NOMO-1 (cell line): ENCODE results near the gene TBCB.
"Not testable (repeated sequence)": the region's sequence is repeated elsewhere in the genome, so short reads cannot be mapped to it uniquely, and the experiment has no call there.

Source experiments
- DNase-seq, 2 experiments: peaks; one replicate each; lab custom pipeline; 2025; ENCODE audit not compliant: unreplicated experiment in 2 of 2; lab: John Stamatoyannopoulos, UW

Gene TBCB

DNA sequence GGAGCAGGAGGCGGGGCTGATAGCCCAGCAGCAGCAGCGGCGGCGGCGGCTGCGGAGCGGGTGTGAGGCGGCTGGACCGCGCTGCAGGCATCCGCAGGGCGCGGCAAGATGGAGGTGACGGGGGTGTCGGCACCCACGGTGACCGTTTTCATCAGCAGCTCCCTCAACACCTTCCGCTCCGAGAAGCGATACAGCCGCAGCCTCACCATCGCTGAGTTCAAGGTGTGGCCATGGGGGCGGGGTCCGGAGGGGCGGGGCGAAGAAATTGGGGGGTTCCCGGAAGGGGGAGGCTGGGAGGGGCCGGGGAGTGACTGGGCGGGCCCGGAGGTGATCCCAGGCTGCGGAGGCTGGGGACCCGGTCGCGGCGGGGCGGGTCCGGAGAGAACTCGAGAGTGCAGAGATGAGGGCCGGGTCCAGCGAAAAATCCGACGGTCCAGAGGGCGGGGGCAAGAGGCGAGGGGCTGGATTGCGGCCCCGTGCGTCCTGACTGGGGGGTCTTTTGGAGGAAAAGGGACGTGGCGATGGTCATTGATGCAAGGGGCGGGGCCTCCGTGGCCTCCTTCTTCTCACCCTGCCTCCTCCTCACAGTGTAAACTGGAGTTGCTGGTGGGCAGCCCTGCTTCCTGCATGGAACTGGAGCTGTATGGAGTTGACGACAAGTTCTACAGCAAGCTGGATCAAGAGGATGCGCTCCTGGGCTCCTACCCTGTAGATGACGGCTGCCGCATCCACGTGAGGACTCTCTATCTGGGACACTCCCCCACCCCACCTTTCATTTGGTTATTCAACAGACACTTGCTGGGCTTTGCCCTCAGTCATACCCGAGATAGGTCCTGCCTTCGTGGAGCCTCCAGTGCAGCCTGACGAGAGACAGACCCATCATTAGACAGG, at the start of gene TBCB:
TBCB (plus strand) TSS at position 16 of the 891 bp plus-strand sequence; CDS start at position 109, 93 bp downstream.
- peak in 1 of 2 experiments; percentile 40 for DNase-seq

DNA sequence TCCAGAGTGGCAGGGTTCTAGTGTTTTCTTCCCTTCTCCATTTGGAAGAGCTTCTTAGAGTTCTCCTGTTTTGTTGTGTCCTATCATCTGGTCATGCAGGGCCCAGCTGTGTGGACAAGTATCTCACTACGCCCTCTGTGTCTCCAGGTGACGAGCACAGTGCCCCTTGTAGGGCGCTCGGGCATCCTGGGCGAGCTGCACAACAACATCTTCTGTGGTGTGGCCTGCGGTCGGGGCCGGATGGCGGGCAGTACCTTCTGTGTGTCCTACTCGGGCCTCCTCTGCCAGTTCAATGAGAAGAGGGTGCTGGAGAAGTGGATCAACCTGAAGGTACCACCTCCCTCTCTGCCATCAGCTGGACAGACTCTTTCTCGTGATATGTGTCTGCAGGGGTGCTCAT, 47.6 kb upstream of the TBCB start:
- no peak for DNase-seq

GRCh38 chr19:36068810-36069499, 46.3 kb upstream of the TBCB start:
- not testable (repeated sequence) for DNase-seq

DNA sequence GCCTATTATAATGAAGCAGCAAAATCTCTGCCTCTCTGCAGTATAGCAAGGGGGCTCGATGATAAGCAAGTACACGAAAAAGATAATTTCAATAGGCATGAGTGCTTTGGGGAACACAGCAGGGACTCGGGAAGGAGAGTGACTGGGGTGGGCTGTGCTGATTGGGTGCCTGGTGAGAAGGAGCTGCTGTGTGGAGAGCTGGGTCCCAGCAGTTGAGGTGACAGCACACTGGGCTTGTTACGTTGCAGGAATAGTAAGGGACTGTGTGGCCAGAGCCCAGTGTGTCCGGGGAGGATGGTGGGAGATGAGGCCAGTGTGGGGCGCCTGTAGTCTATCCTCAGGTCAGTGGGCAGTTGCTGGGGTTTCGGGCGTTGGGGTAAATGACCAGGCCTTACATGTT, 43.2 kb upstream of the TBCB start:
- no peak for DNase-seq

DNA sequence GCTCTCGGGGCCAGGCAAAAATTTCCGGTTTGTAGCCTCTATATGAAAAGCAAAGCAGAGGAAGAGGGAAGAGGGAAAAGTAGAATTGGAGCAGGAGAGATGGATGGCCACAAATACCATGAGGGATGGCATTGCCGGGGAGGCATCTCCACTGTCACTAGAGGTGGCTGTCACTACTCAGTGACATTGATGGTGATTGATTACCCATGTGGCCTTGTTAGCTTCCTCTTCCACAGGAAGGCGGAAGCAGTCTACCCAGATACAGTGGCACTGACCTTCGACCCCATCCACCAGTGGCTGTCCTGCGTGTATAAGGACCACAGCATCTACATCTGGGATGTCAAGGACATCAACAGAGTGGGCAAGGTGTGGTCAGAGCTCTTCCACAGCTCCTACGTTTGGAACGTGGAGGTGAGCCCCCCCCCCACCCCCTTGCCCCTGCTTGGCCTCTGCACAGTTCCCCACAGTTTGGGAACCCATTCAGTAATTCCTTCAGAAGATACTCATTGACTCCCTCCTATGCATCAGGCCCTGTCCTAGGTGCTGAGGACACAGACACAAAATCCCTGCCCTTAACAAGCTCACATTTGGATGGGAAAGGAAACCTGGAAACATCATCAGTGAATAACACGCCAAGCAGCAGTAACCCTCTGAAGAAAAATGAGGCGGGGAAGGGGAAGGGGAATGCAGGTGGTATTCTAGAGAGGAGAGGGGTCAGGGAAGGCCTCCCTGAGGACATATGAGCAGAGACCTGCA, 42.0 kb upstream of the TBCB start:
- no peak for DNase-seq

GRCh38 chr19:36079389-36079945, 35.8 kb upstream of the TBCB start:
- no peak for DNase-seq

DNA sequence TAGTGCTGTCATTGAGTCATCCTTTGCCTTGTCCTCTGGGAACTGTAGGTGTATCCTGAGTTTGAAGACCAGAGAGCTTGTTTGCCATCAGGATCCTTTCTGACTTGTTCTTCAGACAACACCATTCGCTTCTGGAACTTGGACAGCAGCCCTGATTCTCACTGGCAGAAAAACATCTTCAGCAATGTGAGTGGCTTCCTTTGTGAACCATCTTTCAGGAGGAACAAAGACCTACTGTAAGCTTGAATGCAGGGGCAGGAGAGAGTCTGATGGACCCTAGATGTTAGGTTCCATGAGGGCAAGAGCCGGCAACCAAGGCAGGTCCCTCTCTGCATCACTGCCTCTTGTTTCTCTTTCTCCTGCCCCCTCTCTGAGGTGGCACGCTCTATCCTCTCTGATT, 33.9 kb upstream of the TBCB start:
- no peak for DNase-seq

- no peak for DNase-seq
Observed at GRCh38 chr19:36081894-36082293, 33.4 kb upstream of the TBCB start.

DNA sequence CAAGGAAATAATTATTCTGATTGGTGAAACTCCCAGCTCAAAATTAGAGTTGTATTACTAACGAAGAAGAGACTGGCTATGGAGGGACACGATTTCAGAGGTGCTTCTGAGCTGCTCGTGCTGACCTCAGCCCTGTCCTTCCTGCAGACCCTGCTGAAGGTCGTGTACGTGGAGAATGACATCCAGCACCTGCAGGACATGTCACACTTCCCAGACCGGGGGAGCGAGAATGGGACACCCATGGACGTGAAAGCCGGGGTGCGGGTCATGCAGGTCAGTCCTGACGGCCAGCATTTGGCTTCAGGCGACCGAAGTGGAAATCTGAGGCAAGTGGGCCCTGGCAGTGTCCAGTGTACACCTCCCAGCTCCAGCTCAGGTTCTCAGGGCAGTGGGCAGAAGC, 32.4 kb upstream of the TBCB start:
- DNase-seq, result no peak

DNA sequence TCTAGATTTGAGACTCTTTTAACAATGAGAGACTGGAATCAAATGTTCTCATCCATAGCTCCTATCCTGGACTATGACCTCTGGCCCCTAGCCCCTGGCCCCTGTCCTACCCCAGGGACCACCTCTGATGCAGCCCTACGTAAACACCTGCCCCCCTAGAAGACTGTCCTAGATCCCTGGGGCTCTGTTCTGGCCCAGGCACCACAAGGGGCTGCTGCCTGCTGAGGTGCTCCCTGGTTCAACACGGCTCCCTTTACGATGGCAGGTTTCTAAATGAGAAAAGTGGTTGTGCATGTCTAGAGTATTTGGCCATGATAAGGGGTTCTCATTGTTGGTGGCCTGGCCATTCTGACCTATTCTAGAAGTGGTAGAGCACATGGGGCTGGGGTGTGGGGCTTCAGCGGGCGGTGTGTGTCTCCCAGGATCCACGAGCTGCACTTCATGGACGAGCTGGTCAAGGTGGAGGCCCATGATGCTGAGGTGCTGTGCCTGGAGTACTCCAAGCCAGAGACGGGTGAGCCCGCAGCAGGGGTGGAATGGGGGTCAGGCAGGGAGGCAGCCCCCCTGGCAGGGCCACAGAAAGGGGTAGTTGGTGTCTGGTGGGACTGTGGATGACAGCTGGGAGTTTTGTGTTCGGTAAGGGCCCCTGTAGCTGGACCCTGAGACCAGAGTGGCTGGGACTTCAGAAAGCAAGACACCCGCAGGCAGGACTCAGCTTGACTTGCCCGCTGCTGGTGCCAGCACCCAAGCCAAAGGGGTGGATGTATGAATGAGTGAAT, 30.8 kb upstream of the TBCB start:
- no peak for DNase-seq

GRCh38 chr19:36086326-36086725, 28.9 kb upstream of the TBCB start:
- DNase-seq, result no peak

DNA sequence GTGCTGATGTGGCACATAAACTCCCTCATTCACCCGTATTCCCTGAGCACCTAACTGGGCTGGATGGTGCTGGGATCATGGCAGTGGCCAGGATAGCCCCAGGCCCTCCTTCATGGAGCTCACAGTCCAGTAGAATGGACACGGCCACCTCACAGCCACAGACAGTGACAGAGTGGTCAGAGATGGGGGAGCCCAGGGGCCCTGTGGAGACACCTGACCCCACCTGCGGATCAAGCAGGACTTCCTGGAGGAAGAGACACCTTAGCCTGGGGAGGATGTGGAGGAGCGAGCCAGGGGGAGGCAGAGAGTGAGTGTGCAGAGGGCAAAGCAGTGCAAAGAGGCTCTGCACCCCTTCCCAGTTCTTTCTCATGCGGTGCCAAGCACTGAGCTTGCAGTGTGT, 25.4 kb upstream of the TBCB start:
- DNase-seq, result no peak

GRCh38 chr19:36090910-36091695, 24.2 kb upstream of the TBCB start:
- DNase-seq, result no peak

GRCh38 chr19:36092566-36092965, 22.7 kb upstream of the TBCB start:
- DNase-seq, result no peak

GRCh38 chr19:36093146-36093662, 22.1 kb upstream of the TBCB start:
- no peak for DNase-seq

- DNase-seq, result no peak
Observed at GRCh38 chr19:36093687-36094086, 21.6 kb upstream of the TBCB start.

DNA sequence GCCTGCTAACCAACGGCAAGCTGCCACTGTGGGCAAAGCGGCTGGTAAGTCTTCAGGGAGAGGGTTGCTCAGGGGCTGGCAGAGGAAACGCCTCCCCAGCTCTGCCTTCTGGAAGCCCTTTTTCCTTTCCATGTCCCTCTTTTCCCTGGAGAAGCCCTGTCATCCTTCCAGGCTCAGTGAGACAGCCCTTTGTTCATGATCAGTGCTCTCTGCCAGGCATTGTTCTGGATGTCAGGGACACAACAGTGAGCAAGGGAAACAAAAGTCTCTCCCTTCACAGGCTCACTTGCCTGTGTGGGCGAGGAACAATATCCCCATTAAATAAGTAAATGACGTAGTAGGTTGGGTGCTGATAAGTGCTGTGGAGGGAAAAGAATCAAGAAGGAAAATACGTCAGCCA, 18.2 kb upstream of the TBCB start:
- DNase-seq, result no peak

DNA sequence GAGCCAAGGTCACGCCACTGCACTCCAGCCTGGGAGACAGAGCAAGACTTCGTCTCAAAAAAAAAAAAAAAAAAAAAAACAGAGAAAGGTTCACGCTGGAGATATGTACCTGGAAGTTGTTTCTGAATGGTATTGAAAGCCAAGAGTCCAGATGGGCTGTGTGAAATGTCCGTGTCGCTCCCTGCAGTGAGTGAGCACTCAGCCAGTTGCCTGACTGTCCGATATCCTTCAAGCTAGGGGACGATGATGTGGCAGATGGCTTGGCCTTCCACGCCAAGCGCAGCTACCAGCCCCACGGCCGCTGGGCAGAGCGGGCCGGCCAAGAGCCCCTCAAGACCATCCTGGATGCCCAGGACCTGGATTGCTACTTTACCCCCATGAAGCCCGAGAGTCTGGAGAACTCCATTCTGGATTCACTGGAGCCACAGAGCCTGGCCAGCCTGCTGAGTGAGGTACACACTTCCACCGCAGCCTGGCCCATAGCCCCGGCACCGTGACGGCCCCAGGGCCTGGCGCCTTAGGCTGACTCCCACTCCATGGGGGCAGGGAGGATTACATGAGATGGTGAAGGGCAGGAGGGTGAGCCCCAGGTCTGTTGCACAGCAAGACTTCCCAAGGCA, 16.0 kb upstream of the TBCB start:
- no peak for DNase-seq

DNA sequence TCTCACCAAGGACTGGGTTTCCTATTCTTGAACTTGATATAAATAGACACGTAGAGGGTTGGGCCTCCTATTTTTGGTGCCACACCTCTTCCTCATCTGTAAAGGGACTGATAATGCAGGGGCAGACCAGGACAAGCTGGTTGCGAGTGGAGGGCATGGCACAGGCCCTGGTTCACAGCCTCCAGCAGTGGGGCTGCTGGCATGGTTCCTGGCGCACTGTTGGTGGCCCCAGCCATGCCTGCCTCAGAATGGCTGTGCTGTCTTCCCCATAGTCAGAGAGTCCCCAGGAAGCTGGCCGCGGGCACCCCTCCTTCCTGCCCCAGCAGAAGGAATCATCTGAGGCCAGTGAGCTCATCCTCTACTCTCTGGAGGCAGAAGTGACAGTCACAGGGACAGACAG, 14.8 kb upstream of the TBCB start:
- DNase-seq, result no peak
